Ecto neural progenitor cell (in vitro differentiated cells): Measurements from ENCODE around the gene SIX2.
"Not testable (repeated sequence)": the region's sequence is repeated elsewhere in the genome, so short reads cannot be mapped to it uniquely, and the experiment has no call there.

Source experiments
- DNase-seq: peaks from one replicate; pipeline ENCODE4 v3.0.0-alpha.2; 2018; ENCODE audit warnings: low spot score

SIX2 gene

DNA sequence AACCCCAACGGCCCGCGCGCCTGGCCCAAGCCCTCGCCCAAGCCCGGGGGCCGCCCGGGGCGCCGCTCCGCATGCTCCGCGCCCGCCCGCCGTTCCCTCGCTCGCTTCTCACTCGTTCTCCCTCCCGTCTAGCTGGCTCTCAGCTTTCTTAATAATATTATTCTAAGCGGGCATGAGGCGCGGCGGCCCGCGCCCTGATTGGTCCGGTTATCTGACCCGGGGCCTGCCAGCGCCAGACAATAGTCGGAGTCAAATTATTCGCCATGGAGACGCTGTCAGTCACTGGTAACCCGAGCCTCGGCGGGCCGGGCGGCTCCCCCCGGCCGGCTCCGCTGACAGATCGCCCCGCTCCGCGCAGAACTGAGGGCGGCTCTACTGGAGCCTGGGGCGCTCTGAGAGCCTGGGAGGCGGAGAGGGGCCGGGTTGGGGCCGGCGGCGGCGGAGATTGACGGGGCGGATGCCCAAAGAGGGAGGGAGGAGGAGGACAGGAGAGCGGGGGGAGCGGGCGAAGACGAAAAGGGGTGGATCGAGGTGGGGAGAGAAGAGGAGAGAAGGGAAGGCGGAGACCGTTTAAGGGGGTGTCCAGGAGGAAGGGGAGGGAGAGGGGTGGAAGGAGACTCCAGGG, at the start of gene SIX2:
Gene SIX2 (minus strand): TSS at position 150 of the 625 bp plus-strand sequence. CDS start 342 bp downstream, outside the sequence.
- DNase-seq, result peak; percentile 98

DNA sequence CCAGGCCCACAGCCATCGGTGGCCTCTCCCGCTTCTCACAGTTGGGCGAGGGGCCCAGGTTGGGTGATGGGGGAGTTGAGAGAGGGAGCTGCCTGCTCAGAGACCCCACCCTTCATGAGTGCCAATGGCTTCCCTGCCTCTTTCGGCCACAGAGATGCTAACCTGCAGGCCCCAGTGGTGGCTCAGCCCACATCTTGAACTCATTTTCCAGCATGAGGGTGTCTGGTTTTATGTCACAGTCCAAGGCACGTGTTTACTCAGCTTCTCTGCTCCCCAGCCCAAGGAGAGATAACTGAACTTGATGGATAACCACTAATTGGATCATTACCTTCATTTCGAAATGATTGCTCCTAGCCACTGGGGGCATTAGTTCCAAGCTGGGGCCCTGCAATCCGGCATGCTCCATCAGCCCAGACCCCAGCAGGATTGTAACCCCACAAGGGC, 45.9 kb upstream of the SIX2 start:
- DNase-seq, result no peak

GRCh38 chr2:45053966-45054365, 44.7 kb upstream of the SIX2 start:
- DNase-seq, result no peak

GRCh38 chr2:45052388-45052928, 43.2 kb upstream of the SIX2 start:
- no peak for DNase-seq

GRCh38 chr2:45049569-45050336, 40.5 kb upstream of the SIX2 start:
- no peak for DNase-seq

DNA sequence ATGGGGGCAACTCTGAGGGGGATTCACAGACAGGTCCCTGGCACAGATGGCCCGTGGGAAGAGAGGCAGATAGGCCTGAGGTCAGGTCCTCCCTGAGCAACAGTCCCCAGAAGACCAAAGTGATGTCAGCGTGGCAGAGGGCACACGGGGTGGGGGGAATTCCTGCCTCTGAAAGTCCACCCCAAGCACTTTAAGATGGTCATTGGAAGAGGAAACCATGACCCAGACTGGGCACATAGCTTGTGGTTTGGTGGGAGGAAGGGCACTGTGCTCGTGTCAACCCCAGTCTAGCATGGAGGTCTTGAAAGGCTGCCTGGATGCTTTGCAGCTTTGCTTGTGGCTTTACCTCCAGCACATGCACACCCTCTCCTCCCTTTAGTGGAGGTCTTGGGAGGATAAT, 38.0 kb upstream of the SIX2 start:
- no peak for DNase-seq

GRCh38 chr2:45046786-45047185, 37.5 kb upstream of the SIX2 start:
- no peak for DNase-seq

- DNase-seq, result no peak
These were observed 36.5 kb upstream of the SIX2 start for GRCh38 chr2:45045706-45046105.

GRCh38 chr2:45044916-45045315, 35.7 kb upstream of the SIX2 start:
- no peak for DNase-seq

GRCh38 chr2:45043174-45043573, 33.9 kb upstream of the SIX2 start:
- no peak for DNase-seq

- DNase-seq, result no peak
These were observed 33.1 kb upstream of the SIX2 start for GRCh38 chr2:45042401-45042800.

GRCh38 chr2:45040786-45041185, 31.5 kb upstream of the SIX2 start:
- no peak for DNase-seq

GRCh38 chr2:45039804-45040203, 30.6 kb upstream of the SIX2 start:
- not testable (repeated sequence) for DNase-seq

DNA sequence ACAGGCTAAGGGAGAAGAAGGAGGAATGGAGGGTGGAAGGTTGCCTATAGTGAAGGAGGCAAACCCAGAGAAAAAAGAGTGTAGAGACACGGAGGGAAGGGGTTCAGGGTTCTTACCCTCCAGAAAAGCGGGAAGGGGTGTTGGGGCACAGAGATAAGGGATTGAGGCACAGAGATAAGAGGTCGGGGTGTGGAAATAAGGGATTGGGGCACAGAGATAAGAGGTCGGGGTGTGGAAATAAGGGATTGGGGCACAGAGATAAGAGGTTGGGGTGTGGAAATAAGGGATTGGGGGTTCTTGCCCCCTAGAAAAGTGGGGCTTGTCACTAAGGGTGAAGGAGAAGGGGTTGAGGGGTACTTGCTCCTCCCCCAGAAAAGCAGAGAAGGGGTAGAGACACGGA, 29.6 kb upstream of the SIX2 start:
- DNase-seq, result not testable (repeated sequence)

DNA sequence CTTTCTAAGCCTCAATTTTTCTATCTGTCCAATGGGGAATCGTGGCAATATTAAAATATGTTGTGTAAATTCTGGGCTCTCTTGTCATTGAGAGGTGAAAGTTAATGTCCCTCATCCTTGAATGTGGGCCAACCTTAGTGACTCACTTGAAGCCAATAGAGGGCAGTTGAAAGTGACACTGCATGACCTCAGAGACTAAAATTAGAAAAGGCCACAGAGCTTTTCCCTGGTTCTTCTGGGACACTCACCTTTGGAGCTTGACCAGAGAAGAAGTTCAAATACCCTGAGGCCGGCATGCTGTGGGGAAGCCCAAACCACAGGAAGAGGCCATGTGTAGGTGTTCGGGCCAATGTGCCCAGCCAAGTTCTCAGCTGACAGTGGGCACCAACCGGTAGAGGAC, 24.1 kb upstream of the SIX2 start:
- DNase-seq, result no peak

- no peak for DNase-seq
These were observed 21.8 kb upstream of the SIX2 start for GRCh38 chr2:45031028-45031427.

DNA sequence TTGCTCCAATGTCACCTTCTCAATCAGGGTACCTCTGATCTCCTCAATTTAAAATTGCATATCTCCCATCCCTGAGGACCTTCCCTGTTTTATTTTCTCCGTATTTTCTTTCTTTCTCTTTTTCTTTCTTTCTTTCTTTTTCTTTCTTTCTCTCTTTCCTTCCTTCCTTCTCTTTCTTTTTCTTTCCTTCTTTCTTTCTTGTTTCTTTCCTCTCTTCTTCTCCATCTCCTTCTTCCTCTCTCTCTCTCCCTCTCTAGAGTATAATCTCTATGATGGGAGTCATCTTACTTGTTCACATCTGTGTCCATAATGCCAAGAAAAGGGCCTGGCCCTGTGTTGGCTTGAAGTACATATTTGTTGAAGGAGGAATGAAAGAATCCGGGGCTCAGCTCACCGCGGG, 21.3 kb upstream of the SIX2 start:
- no peak for DNase-seq

DNA sequence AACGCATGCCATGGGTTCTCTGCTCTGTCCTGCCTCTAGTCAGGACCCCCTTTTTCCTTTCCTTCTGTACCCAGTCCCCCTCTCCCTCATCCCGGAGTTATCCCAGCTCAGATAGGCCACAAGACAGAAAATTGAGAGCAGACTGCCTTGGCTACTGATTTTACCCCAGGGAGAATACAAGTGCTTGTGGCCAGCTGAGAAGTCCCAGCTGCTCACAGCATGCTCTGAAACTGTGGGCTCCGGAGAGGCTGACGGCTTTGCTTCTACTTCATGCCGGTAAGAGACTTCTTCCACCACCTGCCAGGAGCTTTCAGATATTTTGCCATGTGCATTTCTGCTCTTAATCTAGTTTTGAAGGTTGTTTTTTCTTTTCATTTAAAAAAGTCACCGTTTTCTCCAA, 20.0 kb upstream of the SIX2 start:
- no peak for DNase-seq

GRCh38 chr2:45028276-45028675, 19.0 kb upstream of the SIX2 start:
- DNase-seq, result no peak

DNA sequence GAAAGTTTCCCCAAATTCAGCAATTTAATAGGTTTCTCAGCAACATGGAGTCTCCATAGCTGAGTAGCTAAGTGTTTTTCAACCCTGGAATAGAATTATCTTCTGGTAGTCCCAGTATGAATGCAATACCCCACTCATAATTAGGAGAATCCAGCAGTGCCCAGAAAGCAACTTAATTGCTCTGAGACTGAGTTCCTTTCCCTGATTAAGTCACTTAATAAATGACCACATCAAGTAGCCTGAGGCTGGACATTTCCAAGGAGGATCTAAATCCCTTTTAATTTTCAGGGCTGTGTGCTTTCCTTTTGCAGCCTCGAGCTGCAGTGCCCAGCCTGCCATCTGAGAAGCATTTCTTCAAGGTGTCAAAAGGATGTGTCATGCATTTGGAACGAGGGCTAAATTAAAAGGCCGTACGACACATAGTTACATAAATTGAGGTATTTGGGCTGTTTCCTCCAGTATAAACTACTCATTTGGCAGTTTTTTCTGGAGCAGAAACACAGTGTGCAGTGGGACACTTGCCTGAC, 17.7 kb upstream of the SIX2 start:
- DNase-seq, result no peak

DNA sequence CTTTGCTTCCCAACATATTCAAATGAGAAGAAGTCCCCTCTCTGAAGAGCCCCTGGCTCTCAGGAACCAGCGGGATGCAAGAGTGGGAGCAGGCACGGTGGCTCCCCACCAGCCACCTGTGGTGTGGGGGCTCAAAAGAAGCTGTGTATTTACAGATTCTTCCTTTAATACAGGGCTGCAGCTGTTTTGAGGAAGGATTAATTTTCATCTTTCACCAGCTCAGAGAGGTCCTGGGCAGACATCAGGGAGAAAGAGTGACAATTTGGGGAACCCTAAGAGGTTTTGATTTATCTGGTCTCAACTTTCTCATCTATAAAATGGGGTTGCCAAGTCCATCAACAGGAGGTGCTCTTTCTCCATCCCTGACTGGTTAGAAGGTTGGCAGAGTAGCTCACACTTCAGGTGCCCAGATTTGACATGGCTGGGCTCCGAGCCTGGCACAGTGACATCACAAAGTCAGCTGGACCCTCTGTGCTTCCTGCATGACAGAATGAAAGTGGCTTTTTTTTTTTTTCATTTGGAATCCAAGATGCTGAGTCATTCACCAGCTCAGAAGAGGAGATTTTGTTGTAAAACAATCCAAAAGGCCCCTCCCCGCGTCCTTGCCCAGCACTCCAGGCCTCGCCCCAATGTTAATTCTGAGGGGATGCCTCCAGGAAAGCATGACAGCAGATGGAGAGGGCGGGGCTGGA, 15.5 kb upstream of the SIX2 start:
- no peak for DNase-seq

DNA sequence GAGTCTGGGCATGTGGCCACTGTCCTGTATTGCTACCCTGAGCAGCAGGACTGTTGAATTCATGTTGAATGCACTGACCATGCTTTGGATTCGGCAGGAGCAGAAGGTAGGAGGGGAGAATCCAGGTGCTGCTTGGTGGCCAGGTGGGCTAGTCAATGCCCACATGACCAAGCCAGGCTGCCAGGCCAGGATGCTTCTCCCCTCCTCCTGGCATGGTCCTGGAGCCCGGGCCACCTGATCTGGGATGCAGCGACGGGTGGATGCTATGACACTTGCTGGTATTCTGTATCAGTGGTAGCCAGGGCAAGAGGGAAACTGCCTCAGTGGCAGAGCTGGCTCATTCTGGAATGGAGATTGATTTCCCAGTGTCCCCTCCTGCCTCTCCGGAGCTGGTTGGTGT, 14.8 kb upstream of the SIX2 start:
- DNase-seq, result no peak

DNA sequence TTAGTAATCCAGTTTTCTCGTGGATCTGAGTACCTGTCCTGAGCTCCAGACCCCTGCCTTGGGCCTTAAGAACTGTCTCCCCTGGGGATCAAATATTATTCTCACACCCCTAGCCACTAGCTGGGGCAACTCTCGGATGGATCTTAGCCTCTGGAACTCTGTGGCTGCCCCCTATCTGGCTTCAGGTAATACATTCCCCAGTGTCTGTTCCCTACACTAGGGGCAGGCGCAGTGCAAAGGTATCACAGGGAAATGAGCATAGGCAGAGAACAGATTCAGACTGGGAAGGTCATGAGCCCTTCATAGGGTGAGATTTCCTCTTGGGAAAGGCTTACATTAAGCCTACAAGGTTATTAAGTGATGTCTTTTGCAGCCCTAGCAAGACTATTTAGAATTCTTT, 11.2 kb upstream of the SIX2 start:
- DNase-seq, result no peak
